Mesendoderm (in vitro differentiated cells): ENCODE results near the gene DMRTB1.
A peak's percentile ranks its signal among the peaks of the same experiment; 100 is the strongest.
"Not testable (repeated sequence)": the region's sequence is repeated elsewhere in the genome, so short reads cannot be mapped to it uniquely, and the experiment has no call there.

Experiments used
- DNase-seq: peaks from one replicate; pipeline ENCODE4 v3.0.0; 2013
- H2AK5ac ChIP-seq: 2 replicates; pipeline ENCODE4 v1.6.1; 2013; ENCODE audit warnings: low read length, inconsistent platforms
- H2BK120ac ChIP-seq: 2 replicates; pipeline ENCODE4 v1.6.1; 2013; ENCODE audit warnings: low read depth, mild to moderate bottlenecking, low read length, moderate library complexity, mixed read lengths
- H2BK15ac ChIP-seq: replicated peaks from 2 replicates; pipeline ENCODE4 v1.6.1; 2013; ENCODE audit warnings: low read depth, mild to moderate bottlenecking, moderate library complexity
- H2BK5ac ChIP-seq: 2 replicates; pipeline ENCODE4 v1.6.1; 2013; ENCODE audit warnings: low read length, inconsistent platforms
- H3K18ac ChIP-seq: 2 replicates; pipeline ENCODE4 v1.6.1; 2013; ENCODE audit warnings: mild to moderate bottlenecking, low read length, mixed read lengths
- H3K23ac ChIP-seq: one replicate; pipeline ENCODE4 v1.6.1; 2013; ENCODE audit warnings: low read length
- H3K27ac ChIP-seq: 2 replicates; pipeline ENCODE4 v1.5.1; 2013; ENCODE audit warnings: low read depth, mild to moderate bottlenecking, inconsistent platforms, low read length, moderate library complexity
- H3K27me3 ChIP-seq: 2 replicates; pipeline ENCODE4 v1.6.1; 2013; ENCODE audit warnings: low read length, control low read depth, mild to moderate bottlenecking, inconsistent platforms; ENCODE audit not compliant: insufficient read depth, poor library complexity
- H3K36me3 ChIP-seq: 2 replicates; pipeline ENCODE4 v1.6.1; 2013; ENCODE audit warnings: low read length, inconsistent platforms; ENCODE audit not compliant: control insufficient read depth, insufficient read depth
- H3K4ac ChIP-seq: one replicate; pipeline ENCODE4 v1.6.1; 2013; ENCODE audit warnings: low read depth, mild to moderate bottlenecking, low read length, moderate library complexity
- H3K4me1 ChIP-seq: 2 replicates; pipeline ENCODE4 v1.6.1; 2013; ENCODE audit warnings: low read depth, low read length, inconsistent platforms; ENCODE audit not compliant: control insufficient read depth
- H3K4me2 ChIP-seq: 2 replicates; pipeline ENCODE4 v1.6.1; 2013; ENCODE audit warnings: low read length
- H3K4me3 ChIP-seq: 2 replicates; pipeline ENCODE4 v1.5.1; 2013; ENCODE audit warnings: mild to moderate bottlenecking, low read length
- H3K56ac ChIP-seq: one replicate; pipeline ENCODE4 v1.6.1; 2013; ENCODE audit warnings: low read length
- H3K79me1 ChIP-seq: 2 replicates; pipeline ENCODE4 v1.6.1; 2013; ENCODE audit warnings: low read length, inconsistent platforms
- H3K79me2 ChIP-seq: 2 replicates; pipeline ENCODE4 v1.6.1; 2013; ENCODE audit warnings: mild to moderate bottlenecking, low read length; ENCODE audit not compliant: control insufficient read depth, insufficient read depth
- H3K9ac ChIP-seq: 2 replicates; pipeline ENCODE4 v1.6.1; 2013; ENCODE audit warnings: low read length, inconsistent platforms
- H4K5ac ChIP-seq: one replicate; pipeline ENCODE4 v1.6.1; 2013; ENCODE audit warnings: low read length
- H4K8ac ChIP-seq: one replicate; pipeline ENCODE4 v1.6.1; 2013; ENCODE audit warnings: low read depth, mild to moderate bottlenecking, control low read depth, low read length, moderate library complexity
- WGBS: extraction: QIAGEN DNeasy Blood & Tissue Kit; methylation state at CpG from one replicate; pipeline ENCODE4 v1.1.7; 2013; ENCODE audit warnings: low lambda C conversion rate, missing lambda C conversion rate; ENCODE audit not compliant: insufficient coverage; ENCODE audit errors: extremely low coverage; 5-methylcytosine and 5-hydroxymethylcytosine counted together

The DMRTB1 gene

DNA sequence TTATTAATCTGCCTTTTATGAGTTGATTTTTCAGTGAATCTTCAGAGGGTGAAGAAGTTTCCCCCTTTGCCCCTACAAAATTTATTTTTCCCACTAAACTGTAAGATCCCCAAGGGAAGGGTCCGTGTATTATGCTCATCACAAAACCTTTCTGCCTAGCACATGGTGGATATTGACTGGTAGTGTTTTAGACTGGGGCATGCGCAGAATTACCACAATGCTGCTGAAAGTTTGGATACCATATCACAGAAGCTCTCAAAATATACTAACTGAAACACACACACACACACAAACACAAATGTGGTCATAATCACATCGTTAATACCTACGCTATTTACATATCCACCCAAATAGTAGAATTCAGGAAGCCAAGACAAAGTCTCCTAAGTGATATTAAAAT, 28.0 kb upstream of the DMRTB1 start:
- Histone ChIP-seq H4K5ac (no peak overlapping the region), H2BK120ac (peak overlapping the region; percentile 100), H3K79me1 (no peaks in the 10 kb centered on the region), H3K4ac (peak overlapping the region; percentile 81), H3K23ac (no peak overlapping the region), H3K27ac (peak overlapping the region; percentile 93), H3K4me1 (peaks cover 5% of the 10 kb centered on the region), H3K79me2 (no peaks in the 10 kb centered on the region), H2BK5ac (peak overlapping the region; percentile 98), H2AK5ac (peak overlapping the region; percentile 29), H3K36me3 (no peaks in the 10 kb centered on the region), H3K56ac (peak overlapping the region; percentile 69), H3K4me3 (no peak overlapping the region), H3K18ac (peak overlapping the region; percentile 99), H3K4me2 (no peak overlapping the region), H3K9ac (peak overlapping the region; percentile 23), H4K8ac (peak overlapping the region; percentile 81), H3K27me3 (no peaks in the 10 kb centered on the region), H2BK15ac (no peak overlapping the region)
- no peak for DNase-seq
- no CpG with 5 or more reads among the region's 4 CpGs for WGBS

DNA sequence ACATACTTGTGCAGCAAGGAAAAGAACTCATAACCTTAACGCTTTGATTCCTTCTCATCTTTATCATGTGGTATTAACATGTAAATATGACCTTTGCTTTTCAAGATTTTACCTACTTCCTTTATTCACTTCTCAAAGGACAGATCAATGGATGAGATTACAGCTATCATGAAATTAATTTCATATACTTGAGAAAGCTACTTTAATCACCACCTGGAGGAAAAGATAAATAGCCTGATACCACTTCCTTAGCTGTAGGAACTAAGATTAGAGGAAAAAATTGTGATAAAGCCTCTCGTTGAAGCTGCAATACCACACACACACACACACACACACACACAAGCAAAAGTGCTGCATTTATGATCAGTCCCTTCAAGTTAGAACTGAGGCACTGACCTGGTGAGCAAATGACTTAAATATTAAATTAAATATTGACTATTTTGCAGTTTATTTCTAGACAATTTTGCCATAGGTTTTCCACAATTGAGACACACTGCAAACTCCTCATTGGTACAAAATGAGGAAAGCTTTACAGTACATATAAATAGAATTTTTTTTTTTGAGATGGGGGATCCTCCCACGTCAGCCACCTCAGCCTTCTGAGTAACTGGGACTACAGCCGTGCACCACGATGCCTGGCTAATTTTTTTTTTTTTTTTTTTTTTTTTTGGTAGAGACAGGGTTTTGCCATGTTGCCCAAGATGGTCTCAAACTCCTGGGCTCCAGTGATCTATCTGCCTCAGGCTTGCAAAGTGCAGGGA, 27.2 kb upstream of the DMRTB1 start:
- Histone ChIP-seq H3K36me3 (no peaks in the 10 kb centered on the region), H3K4me1 (peaks cover 5% of the 10 kb centered on the region), H3K9ac (no peak overlapping the region), H4K8ac (peak overlapping the region; percentile 76), H4K5ac (no peak overlapping the region), H3K79me1 (no peaks in the 10 kb centered on the region), H3K4me3 (no peak overlapping the region), H3K23ac (no peak overlapping the region), H3K4me2 (no peak overlapping the region), H3K56ac (peak overlapping the region; percentile 29), H2BK120ac (peak overlapping the region; percentile 82), H3K79me2 (no peaks in the 10 kb centered on the region), H3K18ac (peak overlapping the region; percentile 96), H2AK5ac (no peak overlapping the region), H3K27me3 (no peaks in the 10 kb centered on the region), H2BK5ac (peak overlapping the region; percentile 78), H3K4ac (peak overlapping the region; percentile 70), H2BK15ac (no peak overlapping the region), H3K27ac (peak overlapping the region; percentile 16)
- DNase-seq: no peak
- no CpG with 5 or more reads among the region's 5 CpGs for WGBS

DNA sequence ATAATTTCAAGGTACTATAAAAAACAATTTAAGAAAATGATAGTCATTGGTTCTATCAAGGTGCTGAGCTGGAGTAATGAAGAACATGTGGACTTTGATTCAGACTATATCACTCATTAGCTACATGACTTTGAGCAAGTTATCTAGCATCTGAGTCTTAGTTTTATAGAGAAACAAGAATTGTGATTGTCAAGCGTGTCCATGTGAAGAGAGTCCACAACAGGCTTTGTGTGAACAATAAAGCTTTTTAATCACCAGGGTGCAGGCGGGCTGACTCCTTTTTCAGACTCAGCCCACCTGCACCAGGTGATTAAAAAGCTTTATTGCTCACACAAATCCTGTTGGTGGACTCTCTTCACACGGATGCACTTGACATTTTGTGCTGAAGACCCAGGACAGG, 26.6 kb upstream of the DMRTB1 start:
- H3K9ac ChIP-seq: no peak overlapping the region
- H2BK120ac ChIP-seq: peak overlapping the region; percentile 82
- no peak overlapping the region for H3K27ac ChIP-seq
- peak overlapping the region; percentile 10 for H2AK5ac ChIP-seq
- H3K36me3 ChIP-seq: no peaks in the 10 kb centered on the region
- H3K56ac ChIP-seq: peak overlapping the region; percentile 45
- H3K4me2 ChIP-seq: no peak overlapping the region
- H3K79me1 ChIP-seq: no peaks in the 10 kb centered on the region
- H3K79me2 ChIP-seq: no peaks in the 10 kb centered on the region
- DNase-seq: no peak
- H4K5ac ChIP-seq: no peak overlapping the region
- no peak overlapping the region for H3K23ac ChIP-seq
- no peaks in the 10 kb centered on the region for H3K27me3 ChIP-seq
- peak overlapping the region; percentile 66 for H2BK5ac ChIP-seq
- H3K4me1 ChIP-seq: peaks cover 5% of the 10 kb centered on the region
- no CpG with 5 or more reads among the region's 3 CpGs for WGBS
- H3K4me3 ChIP-seq: no peak overlapping the region
- no peak overlapping the region for H4K8ac ChIP-seq
- H3K4ac ChIP-seq: peak overlapping the region; percentile 92
- H3K18ac ChIP-seq: peak overlapping the region; percentile 33
- H2BK15ac ChIP-seq: no peak overlapping the region

DNA sequence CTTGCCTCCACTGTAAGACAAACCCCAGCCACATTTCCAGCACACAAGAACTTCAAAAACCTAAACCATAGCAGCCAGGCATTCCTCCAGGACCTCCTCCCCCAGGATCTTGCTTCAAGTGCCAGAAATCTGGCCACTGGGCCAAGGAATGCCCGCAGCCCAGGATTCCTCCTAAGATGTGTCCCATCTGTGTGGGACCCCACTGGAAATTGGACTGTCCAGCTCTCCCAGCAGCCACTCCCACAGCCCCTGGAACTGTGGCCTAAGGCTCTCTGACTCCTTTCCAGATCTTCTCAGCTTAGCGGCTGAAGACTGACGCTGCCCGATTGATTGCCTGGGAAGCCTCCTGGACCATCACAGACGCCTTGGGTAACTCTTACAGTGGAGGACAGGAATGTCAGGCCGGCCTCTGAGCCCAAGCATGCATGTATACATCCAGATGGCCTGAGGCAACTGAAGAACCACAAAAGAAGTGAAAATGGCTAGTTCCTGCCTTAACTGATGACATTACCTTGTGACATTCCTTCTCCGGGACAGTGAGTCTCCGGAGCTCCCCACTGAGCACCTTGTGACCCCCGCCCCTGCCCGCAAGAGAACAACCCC, 24.7 kb upstream of the DMRTB1 start:
- peak overlapping the region; percentile 56 for H3K4ac ChIP-seq
- not testable (repeated sequence) for H3K27me3 ChIP-seq, H3K4me2 ChIP-seq, H3K9ac ChIP-seq, H2AK5ac ChIP-seq, H3K79me2 ChIP-seq, H3K79me1 ChIP-seq, H2BK5ac ChIP-seq, H3K4me1 ChIP-seq, H4K8ac ChIP-seq, H3K56ac ChIP-seq, H3K23ac ChIP-seq, H3K36me3 ChIP-seq, H2BK15ac ChIP-seq, H4K5ac ChIP-seq, H3K4me3 ChIP-seq
- H3K18ac ChIP-seq: peak overlapping the region; percentile 0
- peak; percentile 88 for DNase-seq
- H3K27ac ChIP-seq: peak overlapping the region; percentile 53
- no CpG with 5 or more reads among the region's 10 CpGs for WGBS
- H2BK120ac ChIP-seq: peak overlapping the region; percentile 93

DNA sequence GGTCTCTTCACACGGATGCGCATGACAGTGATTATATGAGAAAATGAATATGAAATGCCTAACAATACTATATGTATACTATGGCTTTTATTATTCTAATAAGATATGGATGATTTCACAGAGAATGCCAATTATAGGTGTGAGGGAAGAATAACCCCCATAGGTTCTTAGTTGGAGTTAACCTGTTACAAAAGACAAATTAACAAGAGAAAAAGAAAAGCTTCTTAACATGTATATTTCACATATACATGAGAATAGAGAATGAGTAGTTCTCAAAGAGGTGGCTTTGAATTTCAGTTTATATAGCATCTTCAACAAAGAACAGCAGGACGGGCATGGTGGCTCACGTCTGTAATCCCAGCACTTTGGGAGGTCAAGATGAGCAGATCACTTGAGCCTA, 24.0 kb upstream of the DMRTB1 start:
- H3K36me3 ChIP-seq: no peaks in the 10 kb centered on the region
- no peak overlapping the region for H3K4me2 ChIP-seq
- no peak overlapping the region for H3K9ac ChIP-seq
- H3K4ac ChIP-seq: no peak overlapping the region
- H4K5ac ChIP-seq: no peak overlapping the region
- no peak overlapping the region for H3K18ac ChIP-seq
- H2BK15ac ChIP-seq: no peak overlapping the region
- peaks cover 5% of the 10 kb centered on the region for H3K4me1 ChIP-seq
- H3K79me2 ChIP-seq: no peaks in the 10 kb centered on the region
- peak overlapping the region; percentile 66 for H2AK5ac ChIP-seq
- no peak overlapping the region for H4K8ac ChIP-seq
- no CpG with 5 or more reads among the region's 4 CpGs for WGBS
- H3K27ac ChIP-seq: peak overlapping the region; percentile 13
- no peaks in the 10 kb centered on the region for H3K27me3 ChIP-seq
- DNase-seq: no peak
- H3K23ac ChIP-seq: no peak overlapping the region
- H3K4me3 ChIP-seq: no peak overlapping the region
- H2BK120ac ChIP-seq: no peak overlapping the region
- H2BK5ac ChIP-seq: peak overlapping the region; percentile 56
- no peaks in the 10 kb centered on the region for H3K79me1 ChIP-seq
- peak overlapping the region; percentile 17 for H3K56ac ChIP-seq
